GM19023 (cell line): ENCODE measurements around the gene SARS2.
"Not testable (repeated sequence)": the region's sequence is repeated elsewhere in the genome, so short reads cannot be mapped to it uniquely, and the experiment has no call there.

Experiments used
- ATAC-seq: cut with Tn5 transposase; IDR thresholded peaks from one replicate; pipeline ENCODE4 v1.9.1; 2021; ENCODE audit warnings: mild to moderate bottlenecking, moderate library complexity; ENCODE audit not compliant: unreplicated experiment

The SARS2 gene

DNA sequence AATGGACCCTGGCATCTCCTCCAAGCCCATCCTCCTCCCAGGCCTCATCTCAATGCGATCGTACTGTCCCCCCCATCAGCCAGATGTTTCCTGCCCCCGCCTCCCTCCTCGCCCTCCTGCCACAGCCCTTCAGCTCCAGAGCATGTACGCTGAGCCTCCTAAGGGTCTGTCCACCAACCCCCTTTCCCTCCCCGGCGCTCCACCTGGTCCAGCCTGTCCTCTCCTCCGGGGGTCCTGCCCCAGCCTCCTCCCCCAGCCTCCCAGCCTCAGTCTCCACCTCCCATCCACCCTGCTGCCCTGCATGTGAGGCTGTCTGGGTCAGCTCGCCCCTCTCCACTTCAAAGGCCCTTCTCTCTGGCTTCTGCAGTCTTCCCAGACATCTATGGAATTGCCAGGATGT, 35.6 kb downstream of the SARS2 start:
- no peak for ATAC-seq

DNA sequence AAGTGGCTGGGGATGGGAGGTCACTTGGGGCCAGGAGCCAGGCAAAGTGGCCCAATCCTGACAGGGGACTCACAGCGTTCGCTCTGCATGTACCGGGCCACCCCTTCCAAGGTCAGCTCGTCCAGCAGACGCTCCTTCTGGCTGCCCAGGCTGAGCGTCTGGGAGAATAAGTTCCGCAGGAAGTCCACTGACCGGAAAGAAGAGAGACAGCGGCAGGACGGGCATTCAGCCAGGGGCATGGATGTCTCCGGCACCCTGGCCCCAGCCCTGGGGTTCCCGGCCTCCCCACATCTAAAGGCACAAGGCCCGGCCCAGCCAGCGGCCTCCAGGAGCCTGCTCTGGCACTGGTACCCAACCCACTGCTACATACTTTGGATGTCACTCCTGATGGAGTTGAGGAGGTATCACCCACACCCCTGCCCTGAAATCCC, 37.2 kb downstream of the SARS2 start:
- no peak for ATAC-seq

DNA sequence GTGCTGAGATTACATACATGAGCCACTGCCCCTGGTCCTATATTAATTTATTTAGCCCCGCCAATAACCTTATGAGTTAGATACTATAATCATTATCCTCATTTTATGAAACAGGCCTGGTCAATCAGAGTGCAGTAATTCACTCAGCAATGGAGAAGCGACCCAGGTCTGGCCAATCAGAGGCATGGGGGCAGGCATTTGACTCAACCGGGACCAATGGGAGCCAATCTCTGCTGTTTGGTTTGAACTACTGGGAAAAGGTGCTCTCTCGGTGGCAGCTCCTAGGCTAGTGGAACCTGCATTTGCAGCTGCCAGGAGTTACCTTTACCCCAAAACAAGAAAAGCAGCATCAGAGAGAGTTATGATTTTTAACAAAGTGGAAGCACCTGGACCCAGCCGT, 37.7 kb downstream of the SARS2 start:
- no peak for ATAC-seq

DNA sequence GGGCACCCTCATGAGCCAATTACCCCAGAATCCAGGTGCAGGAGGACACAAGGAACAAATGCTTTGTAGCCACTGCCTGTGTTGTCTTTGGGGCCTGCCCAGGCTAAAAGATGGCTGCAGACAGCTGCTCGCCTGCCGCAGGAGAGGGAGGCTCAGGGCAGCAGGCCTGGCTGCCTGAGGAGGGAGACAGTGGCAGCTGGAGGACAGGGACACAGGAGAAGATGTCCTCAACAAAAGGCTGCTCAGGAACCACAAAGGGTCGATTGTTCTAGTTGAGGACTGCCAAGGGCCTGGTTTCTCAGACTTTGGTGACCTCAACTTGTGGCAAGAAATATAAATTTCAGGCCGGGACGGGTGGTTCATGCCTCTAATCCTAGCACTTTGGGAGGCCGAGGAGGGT, 38.8 kb downstream of the SARS2 start:
- no peak for ATAC-seq

DNA sequence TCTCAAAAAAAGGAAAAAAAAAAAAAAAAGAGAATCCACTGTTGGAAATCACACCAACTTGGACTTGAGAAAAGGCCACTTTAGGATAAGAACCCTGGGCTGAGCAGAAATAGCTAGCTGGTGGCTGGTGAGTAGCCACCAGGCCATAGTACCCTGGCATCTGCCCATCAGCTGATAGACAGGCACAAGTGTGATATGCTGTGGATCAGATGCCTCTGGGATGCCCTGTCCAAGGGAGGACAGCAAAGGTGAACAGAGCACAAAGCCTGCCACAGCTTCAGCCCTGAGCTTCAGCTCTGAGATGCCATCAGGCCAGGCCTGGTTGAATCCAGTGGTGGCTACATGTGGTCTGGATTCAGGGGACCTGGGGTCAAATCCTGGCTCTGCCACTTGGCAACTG, 39.9 kb downstream of the SARS2 start:
- ATAC-seq = no peak

DNA sequence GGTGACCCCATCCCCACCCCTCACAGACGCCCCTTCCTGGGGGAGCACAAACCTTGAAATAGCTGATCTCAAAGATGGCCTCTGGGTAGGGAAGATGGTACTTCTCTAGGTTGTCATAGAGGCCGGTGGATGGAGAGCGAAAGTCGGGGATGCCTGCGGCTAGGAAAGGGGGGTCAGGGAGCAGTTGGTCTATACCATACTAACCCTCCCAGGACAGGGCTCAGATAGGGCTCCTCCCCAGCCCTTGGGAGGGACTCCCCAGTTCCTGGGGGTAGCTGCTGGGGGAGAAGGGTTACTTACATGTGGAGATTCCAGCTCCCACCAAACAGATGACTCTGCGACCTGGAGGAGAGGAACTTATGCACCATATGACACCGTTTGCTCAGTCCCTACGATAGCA, 40.8 kb downstream of the SARS2 start:
- no peak for ATAC-seq

DNA sequence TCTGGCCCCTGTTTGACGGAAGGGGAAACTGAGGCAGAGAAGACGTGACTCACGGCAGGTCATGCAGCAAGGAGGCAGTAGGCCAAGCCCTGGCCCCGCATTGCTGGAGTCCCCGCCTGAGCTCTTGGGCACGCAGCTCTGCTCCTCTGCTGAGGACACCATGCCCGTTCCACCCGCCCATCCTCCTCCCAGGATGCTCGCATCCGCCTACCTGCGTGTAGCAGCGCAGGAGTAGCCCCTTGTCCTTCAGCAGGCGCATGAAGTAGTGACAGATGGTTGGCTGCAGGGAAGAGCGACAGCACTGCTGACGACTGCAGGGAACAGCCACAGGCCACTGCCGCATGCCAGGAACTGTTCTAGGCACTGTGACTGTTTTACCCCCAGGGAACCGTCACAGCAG, 41.7 kb downstream of the SARS2 start:
- ATAC-seq = no peak

DNA sequence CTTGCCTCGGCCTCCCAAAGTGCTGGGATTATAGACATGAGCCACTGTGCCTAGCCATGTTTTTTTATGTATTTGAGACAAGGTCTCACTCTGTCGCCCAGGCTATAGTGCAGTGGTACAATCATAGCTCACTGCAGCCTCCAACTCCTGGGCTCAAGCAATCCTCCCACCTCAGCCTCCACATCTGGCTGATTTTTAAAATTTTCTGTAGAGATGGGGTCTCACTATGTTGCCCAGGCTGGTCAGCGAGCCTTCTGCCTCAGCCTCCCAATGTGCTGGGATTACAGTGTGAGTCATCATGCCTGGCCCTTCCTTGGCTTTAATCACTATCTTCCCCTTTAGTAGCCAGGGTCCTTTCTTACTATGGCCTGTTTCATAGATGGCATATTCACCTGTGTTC, 45.9 kb downstream of the SARS2 start:
- not testable (repeated sequence) for ATAC-seq

DNA sequence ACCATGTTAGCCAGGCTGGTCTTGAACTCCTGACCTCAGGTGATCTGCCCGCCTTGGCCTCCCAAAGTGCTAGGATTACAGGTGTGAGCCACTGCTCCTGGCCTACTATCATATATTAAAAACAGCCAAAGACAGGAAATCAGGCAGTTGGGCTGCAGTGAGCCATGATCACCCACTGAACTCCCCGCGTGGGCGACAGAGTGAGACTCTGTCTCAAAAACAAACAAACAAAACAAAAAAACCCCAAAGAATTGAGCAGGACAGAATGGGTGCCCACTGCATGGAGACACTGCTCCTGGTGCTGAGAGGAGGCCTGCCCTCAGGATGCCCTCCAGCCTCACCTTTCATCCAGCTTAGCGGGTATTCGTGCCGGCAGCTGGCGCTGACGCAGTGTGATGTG, 47.3 kb downstream of the SARS2 start:
- ATAC-seq = no peak

DNA sequence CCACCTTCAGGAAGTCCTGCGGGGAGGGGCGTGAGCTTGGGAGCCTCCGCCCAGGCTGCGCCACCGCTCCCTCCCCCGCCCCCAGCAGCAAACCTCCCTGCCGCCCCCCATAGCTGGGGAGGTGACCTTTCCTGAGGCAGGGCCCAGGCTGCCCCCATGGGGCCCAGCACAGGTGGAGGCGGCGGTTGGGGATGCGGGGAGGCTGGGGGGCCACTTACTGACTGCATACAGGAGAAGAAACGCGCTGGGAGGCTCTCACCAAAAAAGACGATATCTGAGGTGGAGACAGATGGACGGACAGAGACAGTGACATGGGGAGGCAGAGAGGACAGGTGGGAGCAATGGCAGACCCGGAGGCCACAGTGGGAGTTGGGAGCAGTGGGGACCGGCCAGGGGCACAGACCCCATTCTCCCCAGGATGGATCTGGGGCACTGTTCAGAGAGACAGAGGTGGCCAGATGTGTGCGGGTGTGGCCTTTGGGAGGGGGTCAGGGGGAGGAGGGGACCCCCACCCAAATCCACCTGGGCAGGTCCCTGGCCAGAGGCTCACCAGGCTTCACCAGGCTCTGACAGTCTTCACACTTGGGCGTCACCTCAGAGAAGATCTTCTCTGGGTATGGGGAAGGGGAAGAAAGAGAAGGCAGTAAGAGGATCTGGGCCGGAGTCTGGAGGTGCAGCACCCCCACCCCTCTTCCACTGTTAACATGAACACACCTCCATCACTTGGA, 49.5 kb downstream of the SARS2 start:
- ATAC-seq = no peak

DNA sequence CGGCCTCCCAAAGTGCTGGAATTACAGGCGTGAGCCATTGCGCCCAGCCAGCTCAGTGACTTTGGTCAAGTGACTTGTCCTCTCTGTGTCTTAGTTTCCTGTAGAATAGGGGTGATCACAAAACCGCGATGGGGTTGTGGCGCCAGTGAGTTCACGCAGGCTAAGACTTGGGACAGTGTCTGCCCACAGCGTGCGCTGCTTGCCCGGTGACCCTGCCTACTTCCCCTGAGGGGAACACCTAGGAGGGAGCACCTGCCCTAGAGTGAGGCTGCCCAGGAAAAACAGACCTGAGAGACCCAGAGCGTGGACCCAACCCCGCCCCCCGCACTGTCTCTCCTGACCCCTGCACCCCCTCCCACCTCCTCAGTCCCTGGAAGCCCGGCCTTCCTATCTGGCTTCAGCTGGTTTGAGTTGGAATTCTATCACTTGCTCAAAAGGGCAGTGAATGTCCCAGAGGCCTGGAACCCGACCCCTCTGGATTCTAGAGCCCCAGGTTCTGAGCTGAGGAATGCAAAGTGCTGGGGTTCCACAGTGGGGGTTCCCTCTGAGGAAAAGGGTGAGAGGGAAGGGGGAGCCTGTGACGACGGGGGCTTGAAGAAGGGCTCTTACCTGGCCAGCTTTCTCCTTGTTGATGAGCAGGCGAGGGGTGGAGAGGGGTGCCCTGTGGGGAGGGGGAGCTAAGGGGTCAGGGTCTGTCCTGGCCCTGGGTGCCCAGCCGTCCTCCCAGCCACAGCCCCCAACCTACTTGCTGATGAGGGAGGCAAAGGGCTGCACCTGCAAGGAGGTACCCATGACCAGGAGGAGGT, 50.3 kb downstream of the SARS2 start:
- ATAC-seq = no peak

DNA sequence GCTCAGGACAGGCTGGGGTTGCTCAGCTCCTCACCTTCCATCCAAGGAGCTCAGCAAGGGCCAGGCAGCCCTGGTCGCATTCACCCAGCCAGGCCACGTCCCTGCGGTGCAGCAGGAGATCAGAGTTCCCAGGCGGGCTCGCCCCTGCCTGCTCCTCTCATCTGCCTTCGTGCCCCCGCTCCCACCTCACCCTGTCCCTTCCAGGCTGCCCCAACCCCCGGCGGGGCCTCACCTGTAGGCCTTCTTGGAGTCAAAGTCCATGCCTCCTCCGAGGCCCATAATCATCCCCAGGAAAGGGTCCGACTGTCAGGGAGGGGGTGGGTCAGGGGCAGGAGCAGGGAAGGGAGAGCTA, 51.2 kb downstream of the SARS2 start:
- no peak for ATAC-seq

DNA sequence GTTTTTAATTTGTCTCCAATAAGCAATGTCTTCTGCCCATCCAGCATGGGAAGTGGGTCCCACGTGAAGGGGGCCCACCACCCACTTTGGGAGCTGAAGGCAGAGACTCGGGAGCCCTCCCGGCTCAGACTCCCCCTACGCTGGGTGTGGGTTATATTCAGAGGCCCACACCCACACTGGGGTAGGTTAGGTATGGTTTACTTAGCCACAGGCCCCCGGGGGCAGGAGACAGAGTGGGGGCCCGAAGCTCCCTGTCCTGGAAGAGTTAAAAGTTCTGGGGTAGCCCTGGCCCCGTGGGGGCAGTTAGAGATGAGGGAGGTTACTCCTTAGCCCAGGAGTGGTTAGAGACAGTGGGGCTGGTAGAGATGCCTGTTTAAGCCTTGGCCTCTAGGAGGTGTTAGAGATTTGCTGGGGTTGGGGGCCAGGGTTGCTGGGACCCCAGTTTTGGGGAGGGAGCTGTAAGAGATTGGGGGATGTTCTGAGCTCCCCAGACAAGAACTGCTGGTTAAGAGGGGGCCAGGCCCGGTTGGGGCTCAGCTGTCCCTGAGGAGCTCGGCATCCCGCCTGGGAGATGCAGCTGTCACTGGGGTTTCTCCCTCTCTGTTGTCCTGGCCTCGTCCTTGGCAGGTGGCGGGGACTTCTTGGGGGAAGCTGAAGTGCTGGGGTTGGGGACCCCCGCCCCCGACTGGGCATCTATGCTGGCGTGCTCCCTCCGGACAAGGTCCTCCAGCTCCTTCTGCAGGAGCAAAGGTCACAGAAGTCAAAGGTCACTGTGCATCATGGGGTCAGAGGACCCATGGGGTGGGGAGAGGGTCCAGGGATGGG, 51.8 kb downstream of the SARS2 start:
- ATAC-seq = no peak

DNA sequence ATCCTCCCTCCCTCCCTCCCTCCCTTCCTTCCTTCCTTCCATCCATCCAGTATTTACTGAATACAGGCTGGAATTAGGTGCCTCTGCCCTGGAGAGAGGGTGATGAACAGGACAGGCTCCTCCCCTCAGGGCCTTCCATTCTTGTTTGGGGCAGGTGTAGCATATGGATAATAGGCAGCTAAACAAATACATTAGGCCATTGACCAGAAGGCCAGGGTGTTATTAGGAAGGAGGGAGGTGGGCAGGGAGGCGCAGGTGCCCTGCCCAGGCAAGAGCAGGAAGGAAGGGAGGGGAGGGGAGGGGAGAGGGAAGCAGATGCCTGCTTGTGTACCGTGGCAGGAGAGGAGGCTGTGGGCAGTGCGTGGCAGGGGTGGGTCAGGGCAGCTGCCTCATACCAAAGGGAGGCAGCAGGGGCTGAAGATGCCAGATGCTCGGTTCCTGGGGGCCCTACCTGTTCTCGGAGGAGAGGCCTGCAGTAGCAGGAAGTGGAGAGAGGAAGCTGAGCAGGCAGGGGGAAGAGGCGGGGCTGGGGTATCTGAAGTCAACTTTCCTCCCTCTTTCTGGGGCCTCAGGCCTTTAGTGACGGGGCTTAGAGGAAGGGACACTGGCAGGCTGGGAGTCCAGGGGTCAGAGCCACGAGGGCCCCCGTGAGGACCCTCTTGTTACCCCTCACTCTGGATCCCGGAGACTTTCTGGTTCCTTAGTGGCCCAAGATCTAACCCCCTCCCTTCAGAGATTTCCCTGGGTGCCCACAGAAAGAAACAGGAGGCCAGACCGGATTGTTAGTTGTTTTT, 52.6 kb downstream of the SARS2 start, which contains the start of gene RINL:
RINL (minus strand) TSS at position 495 of the 794 bp plus-strand sequence. CDS start 1,533 bp downstream, outside the sequence.
- no peak for ATAC-seq

DNA sequence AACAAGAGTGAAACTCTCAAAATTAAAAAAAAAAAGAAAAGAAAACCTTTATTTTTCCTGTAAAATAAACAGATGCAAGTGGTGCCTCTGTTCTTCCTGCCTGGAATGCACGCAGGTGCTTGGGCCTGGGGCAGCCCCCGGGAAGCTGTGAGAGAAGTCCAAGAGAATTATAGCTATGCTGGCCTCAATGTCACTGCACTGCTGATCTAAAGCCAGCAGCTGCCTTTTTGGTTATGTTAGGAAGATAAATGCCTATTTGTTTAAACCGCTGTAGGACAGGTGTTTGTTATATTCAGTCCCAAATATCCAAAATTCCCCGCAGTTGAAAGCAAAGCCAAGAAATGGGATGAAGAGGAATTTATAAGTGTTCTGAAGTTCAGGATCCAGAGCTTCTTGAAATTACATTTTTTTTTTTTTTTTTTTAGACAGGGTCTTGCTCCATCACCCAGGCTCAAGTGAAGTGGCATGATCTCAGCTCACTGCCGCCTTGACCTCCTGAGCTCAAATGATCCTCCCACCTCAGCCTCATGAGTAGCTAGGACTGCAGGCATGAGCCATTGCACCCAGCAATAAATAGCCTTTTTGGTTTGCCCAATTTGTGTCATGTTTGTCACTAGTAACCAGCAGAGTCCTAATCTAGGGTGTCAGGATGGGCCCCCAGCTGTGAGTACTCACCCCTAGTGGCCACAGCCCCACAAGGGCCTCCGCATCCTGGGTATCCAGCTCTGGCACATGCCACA, 54.7 kb downstream of the SARS2 start:
- ATAC-seq = no peak

DNA sequence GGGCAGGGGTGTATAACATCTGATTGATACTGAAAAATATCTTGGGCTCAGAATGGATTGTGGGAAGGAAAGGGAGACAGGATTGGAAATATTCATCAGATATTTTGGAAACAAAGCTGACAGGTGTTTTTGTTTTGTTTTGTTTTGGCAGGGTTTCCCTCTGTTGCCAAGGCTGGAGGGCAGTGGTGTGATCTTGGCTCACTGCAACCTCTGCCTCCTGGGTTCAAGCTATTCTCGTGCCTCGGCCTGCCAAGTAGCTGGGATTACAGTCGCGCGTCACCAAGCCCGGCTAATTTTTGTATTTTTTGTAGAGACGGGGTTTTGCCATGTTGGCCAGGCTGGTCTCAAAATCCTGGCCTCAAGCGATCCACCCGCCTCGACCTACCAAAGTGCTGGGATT, 57.2 kb downstream of the SARS2 start:
- ATAC-seq = not testable (repeated sequence)

DNA sequence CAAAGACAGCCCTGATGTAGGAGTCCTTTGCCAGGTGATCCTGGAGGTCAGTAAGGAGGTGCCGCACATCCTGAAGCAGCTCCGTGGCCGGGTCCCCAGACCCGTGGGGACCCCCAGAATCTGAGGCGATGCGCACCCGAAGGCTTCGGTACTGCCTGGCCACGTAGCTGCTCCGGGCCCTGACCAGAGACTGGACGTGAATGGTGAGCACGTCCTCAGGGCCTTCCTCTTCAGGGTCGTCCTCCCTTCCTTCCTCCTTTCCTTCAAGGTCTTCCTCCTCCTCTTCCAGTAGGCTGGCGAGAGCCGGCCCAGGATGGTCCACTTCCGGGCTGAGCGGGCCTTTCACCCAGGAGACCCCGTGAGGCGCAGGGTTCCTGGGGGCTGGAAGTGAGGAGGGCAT, 60.0 kb downstream of the SARS2 start:
- no peak for ATAC-seq

DNA sequence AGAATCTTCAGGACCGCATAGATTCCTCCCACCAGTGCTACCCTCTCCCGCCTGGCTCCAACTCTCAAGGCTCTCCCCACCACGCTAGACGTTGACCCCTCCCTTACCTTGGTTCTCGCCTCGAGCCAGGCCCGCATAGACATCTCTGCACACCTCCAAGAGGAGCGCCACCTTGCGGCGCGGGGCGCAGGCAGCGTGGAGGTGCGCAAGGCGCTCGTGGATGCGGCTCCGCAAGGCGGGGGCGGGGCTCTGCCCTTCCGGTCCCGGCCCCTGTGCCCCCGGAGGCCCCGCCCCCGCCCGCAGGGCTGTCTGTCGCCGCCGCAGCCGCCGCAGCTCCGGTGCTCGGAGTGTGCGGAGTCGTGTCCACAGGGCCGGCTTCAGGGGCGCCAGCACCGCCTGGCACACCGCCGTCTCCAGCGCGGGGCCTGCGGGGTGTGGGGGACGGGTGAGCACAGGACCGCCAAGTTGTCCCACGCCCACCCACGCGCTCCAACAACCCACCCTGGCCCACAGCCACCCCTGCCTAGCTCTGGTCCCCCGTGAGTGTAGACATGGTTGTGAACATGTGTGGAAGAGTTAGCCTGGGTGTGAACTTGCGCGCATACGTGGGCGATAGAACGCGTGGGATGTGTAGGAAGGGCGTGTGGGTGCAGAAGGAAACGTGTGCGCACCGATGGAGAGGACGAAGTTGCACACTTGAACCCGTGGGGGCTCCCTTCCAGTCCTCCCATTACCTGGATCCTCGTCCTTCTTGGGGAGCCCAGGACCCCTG, 60.5 kb downstream of the SARS2 start:
- ATAC-seq = peak; percentile 71

DNA sequence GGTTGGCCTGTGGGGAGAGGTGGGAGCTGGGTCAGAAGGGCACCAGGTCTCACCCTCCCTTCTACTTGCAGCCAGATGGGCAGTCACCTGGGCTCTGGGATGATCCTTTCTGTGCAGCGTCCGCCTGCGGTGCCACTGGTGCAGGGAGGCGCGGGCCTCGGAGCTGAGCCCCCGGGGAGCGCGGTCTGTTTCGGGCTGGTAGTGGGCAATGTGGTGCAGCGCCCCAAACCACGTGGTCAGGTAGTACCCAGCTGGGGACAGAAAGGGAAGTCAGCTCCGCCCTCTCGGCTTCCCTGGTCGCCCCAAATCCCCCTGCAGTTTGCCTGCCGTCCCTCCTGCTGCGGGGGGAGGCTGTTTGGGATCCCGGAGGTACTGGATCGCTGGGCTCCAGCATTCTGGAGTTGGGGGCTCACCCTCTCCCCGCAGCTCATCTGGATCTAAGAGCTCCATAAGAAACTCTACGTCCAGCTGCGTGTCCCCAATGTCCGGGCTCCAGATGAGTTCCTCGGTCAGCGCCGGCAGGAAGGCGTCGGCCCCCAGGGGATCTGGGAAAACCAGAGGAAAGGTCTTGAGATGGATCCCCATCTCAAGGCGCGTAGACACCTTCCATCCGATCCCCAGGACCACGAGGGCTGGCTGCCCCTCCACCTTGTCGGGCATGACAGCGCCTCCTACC, 61.3 kb downstream of the SARS2 start:
- ATAC-seq = no peak
